HG03103 (cell line): Measurements from ENCODE around the gene COL2A1.

Source experiments
- ATAC-seq: cut with Tn5 transposase; IDR thresholded peaks from one replicate; pipeline ENCODE4 v1.9.1; 2021; ENCODE audit warnings: low read depth; ENCODE audit not compliant: unreplicated experiment

Gene COL2A1

DNA sequence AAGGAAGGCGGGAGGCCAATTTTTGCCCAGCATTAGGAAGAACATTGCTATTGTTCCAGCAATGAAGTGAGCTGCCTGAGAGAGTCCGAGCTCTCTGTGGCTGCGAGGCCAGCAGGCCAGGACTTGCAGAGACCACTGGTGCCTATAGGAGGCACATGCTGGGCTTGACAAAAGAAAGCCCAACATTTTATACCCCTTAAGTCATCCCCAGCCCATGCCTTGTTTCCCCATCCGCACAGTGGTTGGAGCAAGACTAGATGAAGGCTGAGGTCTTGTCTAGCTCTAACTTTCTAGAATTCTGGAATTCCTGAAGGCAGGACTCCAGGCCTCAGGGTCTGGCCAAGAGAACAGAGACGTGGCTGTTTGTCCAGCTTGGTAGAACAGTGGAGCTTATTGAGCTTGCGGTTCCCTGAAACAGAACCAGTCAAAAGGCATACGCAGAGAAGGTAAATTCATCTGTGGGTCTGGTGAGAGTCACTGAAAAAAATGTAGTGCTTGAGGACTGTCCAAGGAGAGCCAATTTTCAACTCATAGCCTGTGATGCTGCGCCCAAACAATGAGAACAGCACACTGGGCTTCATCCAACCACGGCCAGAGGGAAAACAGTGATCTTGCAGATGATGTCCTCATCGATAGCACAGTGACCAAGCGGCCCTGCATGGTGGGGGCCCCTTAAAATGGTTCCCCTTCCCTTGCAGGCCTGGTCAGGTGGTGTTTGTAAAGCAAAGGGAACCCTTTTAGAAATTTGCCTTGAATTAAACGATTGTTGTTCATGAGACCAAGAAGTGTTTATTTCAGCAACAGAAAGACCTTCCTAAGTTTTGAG is 27.1 kb upstream of the COL2A1 start:
- no peak for ATAC-seq

DNA sequence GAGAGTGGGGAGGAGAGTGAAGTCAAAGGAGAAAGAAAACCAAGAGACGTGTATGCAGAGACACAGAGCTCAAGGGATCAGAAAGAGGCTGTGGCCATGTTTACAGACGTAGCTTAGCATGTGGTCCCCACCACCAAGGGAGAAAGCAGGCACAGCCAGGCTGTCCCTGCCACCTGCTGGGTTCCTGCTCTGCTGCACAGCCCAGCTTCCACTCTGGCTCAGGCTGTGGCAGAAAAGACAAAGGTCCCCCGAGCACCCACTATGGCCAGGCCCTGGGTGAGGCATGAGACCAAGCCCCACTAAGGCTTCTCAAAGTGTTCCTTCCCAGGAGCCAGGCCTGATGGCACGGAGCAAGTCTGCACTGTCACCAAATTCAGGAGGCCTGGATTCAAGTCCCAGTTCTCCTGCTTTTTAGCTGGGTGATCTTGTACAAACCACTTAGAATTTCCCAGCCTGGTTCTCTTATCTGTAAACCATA is 25.9 kb upstream of the COL2A1 start:
- no peak for ATAC-seq

DNA sequence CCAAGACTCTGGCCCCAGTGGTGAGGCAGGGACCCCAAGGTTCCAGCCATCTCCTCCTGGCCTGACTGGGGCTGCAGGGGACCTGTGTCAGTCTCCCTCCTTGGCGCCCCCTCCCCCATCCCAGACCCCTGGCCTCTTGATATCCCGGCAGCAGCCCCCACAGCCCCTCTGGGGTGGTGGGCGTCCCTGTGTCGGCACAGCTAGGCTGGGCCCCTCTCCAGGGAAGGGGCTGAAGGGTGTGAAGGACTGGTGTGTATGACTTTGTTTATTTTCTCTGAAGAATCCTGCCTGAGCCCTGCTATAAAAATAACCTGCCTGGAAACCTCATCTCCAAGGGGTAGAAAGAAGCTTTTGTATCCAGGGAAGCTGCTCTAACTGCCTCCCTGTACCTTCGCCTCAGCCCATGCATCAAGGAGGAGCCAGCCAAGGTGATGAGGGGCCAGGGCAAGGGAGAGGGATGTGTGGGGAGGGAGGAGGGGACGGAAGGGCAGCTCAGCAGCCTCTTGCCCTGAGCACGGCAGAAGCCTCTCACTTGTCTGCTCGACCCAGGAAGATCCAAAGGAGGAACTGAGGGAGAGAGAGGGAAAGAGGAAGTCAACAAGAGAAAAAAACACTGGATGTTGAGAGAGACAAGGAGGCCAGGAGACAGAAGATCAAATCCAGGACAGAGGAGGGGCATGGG is 25.4 kb upstream of the COL2A1 start:
- ATAC-seq: no peak

DNA sequence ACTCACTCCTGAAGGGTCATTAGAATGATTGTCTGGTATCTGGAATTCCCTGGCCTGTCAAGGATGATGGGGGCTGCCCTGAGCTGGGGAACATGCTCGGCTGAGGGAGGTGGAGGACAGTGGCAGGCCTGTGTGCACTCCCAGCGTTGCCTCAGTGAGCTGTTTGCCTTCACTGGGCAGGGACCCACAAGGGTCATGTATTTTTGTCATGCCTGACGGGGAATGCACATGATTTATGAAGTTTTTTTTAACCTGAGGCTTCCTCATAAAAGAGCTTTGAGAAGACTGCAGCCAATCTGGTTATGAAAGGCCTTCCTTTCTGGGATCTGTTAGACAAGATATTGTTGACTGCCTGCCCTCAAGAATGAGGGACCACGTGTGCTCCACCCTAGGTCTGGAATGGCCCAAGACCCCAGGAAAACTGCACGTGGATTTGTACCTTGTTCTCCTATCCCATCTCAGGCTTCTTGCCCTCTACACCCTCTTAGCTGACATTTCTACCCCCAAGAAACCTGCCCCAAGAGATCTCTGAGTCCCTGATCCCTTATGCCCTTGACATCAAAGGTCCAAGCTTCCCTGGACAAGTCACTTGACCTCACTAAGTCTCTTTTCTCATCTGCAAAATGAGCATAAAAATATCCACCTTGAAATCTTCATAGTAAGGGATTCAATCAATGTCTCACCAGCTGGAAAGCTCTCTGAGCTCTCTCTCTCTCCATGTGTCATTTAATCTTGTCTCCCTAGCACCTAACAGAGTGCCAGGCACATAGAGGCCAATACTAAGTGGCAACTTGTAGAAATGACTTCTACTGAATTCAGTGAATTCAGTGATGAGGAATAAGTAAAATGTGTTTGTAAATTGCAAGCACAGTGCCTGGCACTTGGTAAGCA is 24.5 kb upstream of the COL2A1 start:
- no peak for ATAC-seq

DNA sequence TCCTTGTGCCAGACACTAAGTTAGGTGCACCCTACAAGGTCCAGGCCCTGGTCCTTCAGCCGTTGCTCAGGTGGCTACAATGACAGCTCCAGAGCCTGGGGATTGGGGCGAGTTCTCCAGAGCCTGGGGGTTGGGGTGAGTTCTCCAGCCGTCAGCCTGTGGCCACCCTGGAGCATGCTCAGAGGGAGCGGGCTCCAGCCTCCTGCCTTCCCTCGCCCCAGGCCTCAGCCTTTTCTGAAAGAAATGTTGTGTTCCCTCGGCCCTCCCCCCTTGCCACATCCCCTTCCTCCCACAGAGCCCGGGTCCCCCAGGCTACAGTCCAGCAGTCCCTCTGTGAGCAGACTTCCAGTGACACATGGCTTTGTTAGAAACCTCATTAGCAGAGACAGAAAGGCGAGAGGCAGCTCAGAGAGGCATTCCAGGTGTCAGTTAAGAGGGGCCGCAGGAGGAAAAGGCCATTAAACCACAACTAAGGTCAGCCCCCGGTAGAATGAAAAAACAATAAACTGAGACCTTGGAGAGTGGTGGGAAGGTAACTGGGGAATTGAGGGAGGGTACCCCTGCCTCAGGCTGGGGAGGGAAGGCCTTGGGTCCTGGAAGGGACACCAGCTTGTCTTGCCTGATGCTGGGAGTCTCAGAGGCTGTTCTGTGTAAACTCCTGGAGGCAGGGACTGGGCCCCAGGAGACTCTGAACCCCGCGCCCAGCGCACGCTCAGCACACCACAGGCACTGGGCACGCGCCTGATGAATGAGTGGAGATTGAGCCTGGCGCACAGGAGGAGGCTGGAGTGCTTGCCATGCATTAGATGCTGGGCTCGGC is 23.1 kb upstream of the COL2A1 start:
- no peak for ATAC-seq

DNA sequence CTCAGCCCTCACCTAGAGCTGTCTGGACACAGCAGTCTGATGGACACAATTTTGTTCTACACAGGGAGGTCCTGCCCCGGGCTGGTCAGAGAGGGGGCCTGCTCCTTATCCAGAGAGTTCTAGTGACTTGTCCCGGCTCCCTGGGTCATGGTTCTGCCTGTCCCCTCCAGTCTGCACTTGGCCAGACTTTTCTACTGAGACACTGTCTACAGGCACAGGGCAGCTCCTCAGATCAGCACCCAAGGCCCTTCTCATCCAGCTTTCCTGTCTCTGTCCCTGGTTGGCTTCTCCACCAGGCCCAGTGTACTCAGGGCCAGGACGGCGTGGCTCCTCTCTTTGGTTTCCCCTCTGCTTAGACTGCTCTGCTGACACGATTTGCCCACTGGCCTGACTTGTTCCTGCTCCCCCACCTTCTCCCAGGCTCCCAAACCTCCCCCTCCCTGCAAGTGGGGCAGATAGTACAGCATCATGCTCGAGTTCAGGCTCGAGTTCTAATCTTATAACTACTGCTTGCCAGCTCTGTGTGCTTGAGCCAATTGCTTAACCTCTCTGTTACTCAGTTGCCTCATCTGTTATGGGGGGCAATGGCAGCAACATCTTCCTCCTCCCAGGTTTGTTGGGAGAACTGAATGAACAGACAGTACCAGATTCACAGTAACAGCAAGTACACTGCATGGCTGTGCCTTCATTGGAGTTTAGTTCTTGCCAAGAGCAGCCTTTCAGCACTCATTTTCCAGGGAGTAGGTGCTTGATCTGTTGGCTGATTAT is 22.0 kb upstream of the COL2A1 start:
- ATAC-seq: no peak

DNA sequence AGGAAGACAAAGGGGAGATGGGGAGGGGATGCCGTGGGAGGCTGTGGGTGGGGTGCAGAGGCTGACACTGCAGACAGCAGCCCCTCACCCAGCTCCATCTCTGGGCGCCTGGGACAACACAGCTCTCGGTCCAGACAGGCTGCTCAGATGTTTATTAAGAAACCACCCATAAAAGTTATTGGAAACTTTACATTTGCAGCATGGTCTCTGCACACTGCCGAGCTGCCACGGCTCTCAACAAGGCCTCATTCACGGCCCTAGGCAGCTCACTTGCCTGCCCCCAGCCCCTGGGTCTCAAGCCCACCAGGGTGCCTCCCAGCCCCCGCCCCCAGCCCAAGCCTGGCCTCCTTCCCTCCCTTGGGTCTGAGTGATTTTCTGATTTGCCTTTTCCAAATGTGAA is 21.0 kb upstream of the COL2A1 start:
- ATAC-seq: no peak

- ATAC-seq: no peak
Measured at GRCh38 chr12:48024735-48025134, 20.5 kb upstream of the COL2A1 start.

DNA sequence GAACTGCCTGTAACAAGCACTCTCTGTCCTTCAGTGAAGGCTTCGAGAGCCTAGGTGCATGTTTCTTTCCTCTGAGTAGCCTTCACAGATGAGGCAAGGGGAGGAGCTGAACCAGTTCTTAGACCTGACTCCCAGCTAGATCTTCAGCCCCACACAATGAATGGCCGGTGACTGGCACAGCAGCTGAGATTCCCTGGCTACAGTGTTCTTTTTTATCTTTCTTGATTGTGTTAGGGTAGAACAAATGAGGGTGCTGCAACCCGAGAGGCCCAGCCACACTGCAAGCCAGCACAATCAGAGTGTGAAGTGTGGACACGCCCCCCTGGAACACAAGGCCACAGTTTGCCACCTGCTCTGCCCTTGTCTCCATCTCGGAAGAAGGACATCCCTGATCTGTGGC is 19.1 kb upstream of the COL2A1 start:
- no peak for ATAC-seq

GRCh38 chr12:48022676-48023385 is 18.6 kb upstream of the COL2A1 start:
- no peak for ATAC-seq

DNA sequence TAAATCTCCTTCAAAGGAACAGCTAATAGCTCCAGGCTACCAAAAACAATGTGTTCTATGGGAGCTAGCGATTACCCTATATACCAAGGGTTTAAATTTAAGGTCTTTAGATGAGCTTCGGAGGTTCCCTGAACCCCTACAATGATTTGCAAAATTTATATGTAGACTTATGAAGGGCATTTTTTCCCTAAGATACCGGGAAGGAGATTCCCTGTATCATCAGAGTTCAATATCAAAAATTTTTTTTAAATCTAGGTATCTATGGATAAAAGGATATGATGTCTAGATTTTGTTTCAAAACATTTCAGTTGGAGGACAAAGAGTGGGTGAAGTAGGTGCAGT is 17.9 kb upstream of the COL2A1 start:
- no peak for ATAC-seq

DNA sequence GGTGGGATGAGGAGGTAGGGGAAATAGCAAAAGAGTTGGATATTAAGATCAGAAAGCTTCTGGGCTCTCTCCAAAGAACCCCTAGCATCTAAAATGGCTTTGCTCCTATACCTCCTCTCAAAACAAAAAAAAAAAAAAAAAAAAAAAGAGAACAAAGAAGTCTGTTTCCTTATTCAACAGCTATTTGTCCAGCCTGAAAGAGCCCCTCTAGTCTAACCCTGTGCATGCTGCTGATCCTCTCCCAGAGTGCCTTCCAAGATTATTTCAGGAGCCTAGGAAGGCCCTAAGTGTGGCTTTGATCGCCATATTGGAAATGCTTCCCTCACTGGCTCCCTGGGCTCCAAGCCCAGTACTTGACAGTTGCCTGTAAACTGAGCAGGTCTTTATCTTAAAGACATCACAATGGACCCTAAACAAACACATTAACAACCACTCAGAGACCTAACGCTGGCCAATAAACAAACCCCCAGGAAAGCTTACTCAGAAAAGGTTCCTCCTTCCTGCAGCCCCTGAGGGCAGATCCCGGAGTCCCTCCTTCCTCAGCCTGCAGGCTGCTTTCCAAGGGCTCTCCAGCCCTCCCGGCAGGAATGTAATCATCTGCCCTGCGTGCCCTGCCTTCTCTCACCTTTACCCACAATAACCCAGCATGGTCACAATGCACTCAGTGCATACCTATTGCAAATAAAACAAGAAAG is 17.4 kb upstream of the COL2A1 start:
- no peak for ATAC-seq

DNA sequence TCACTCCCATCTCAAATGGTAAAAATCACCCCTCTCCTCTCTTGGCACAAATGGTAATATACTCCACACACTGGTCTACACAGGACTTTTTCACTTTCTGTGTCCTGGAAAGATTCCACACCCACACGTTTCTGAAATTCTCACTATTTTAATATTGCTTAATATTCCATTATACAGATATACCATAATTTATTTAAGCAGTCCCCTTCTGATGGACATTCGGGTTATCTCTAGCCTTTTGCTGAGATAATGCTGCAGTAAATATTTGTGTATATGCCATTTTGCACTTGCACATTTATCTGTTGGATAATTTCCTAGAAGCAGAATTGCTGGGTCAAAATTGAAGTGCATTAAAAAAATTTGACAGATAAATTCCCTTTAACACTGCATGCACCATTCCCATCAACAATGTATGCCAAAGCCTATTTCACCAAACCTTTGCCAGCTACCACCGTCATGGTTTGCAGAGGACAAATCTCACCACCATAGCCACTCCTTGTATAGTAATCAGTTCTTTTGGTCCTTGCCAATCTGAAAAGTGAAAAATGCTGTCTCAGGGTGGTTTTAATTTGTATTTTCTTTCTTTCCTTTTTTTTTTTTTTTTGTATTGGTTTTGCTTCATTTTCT is 15.5 kb upstream of the COL2A1 start:
- ATAC-seq: no peak

GRCh38 chr12:48018618-48018995 is 14.3 kb upstream of the COL2A1 start:
- no peak for ATAC-seq

- ATAC-seq: no peak
Measured at GRCh38 chr12:48017921-48018617, 13.8 kb upstream of the COL2A1 start.

DNA sequence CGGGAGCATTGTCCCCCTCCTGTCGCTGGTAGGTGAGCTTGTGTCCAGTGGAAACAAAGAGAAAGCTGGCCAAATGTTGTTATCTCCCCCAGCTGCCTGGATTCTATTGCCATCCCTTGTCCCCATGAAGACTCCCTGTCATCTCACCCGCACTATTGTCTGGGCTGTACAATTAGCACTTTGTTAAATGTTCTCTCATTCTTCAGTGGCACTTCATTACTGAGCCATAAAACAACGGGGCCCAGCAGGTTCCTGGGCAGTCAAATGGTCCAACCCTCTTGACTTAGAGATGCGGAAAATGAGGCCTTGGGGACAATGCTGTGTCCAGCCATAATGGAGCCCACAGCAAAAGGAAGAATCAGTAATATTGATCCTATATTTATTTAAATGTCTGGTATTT is 13.2 kb upstream of the COL2A1 start:
- ATAC-seq: no peak

DNA sequence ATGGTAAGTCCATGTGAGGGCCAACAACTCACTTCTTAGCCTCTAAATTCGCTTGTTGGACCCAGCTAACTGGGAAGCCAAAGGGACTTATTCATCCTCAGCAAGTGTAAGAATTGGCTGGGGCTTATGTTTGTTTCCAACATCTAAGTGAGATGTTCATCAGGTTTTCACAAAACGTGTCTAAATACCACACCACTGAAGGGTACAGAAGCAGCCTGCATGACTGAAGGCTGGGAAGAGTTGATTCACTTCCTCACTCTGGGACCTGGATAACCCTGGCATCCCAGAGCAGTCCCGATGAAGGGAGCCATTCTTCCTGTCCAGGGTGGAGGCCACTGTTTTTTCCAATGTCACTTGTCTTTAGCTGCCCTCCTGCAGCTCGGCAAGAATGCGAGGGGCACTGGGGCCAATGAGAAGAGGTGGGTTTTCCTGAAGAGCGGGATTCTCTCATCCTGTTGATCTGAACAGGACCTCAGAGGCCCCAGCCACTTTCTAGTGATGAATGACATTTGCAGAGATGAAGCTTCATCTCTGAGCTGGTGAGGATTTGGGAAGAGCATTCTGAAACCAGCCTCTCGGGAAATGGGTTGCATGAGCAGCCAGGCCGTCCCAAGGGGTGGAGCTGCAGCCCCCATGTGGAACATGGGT is 12.2 kb upstream of the COL2A1 start:
- ATAC-seq: no peak
